ENCODE measurements around the gene SGSH. TPM values are rescaled to one million over a fixed set of nuclear protein-coding genes. Genes with fewer than 3 reads are reported as not detected.
"Not testable (repeated sequence)": the region's sequence is repeated elsewhere in the genome, so short reads cannot be mapped to it uniquely, and the experiment has no call there.

SGSH gene
- total RNA-seq (2014; rRNA removed; shearing (Covaris generic)) = 21.5 and 30.4 TPM in 2 replicates
- 55.3 and 74.8 TPM in 2 replicates for polyA plus RNA-seq (2015; cell fraction: cytosol; rRNA removed)
- polyA plus RNA-seq (2015; cell fraction: nucleus; rRNA removed) = 227 and 283 TPM in 2 replicates

DNA sequence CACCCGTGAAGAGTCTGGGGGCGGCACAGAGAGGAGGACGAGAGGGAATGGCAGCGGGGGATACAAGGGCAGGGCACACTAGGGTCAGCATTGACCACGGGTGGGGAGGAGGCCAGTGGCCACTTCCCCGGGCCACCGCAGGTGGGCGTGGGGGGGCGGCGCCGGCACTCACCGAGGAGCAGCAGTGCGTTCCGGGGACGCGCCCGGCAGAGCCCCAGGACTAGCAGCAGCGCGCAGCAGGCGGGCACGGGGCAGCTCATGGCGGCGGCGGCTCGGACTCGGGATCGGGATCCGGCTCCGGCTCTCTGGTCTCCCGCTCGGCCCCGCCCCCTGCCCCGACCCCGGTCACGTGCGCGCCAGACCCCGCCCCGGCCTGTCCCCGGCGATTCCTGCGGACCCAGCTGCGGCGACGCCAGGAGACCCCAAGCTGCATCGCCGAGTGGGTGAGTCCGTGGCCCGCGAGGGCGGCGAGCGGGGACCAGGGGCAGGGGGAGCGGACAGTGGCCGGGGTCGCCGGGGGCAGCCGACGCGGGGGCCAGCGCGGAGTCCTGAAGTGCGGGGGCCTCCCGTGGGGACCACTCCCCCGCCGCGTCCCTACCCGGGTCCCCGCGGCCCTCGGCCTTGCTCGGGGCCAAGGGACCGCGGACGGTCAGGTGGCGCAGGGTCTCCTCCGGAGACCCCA is at the start of gene SGSH, which contains the start of gene SLC26A11:
Gene SGSH (minus strand): TSS at position 280 of the 682 bp plus-strand sequence. CDS start 20 bp downstream, at position 260.
Gene SLC26A11 (plus strand): TSS at position 374 of the 682 bp plus-strand sequence. CDS start 1,134 bp downstream, outside the sequence.
- peak; percentile 82 for DNase-seq (ENCODE audit: low read depth, low spot score)
- in situ Hi-C loops (cut with HindIII; ENCODE audit: low pct_unique_long_range_greater_than_20kb, low sequenced_read_pairs) = no loop called here

- no peak for DNase-seq (ENCODE audit: low read depth, low spot score)
- in situ Hi-C loops (cut with HindIII; ENCODE audit: low pct_unique_long_range_greater_than_20kb, low sequenced_read_pairs) = no loop called here
Measured at GRCh38 chr17:80269405-80269807, 49.3 kb upstream of the SGSH start.

GRCh38 chr17:80268427-80268826 is 48.3 kb upstream of the SGSH start:
- DNase-seq (ENCODE audit: low read depth, low spot score) = no peak

GRCh38 chr17:80267391-80267790 is 47.3 kb upstream of the SGSH start:
- DNase-seq (ENCODE audit: low read depth, low spot score) = no peak
- in situ Hi-C loops (cut with HindIII; ENCODE audit: low pct_unique_long_range_greater_than_20kb, low sequenced_read_pairs) = no loop called here

More at GRCh38 chr17:80268427-80268826, 48.3 kb upstream of the SGSH start:
- in situ Hi-C loops (cut with HindIII; ENCODE audit: low pct_unique_long_range_greater_than_20kb, low sequenced_read_pairs) = no loop called here

- in situ Hi-C loops (cut with HindIII; ENCODE audit: low pct_unique_long_range_greater_than_20kb, low sequenced_read_pairs) = no loop called here
Measured at GRCh38 chr17:80265205-80266068, 45.3 kb upstream of the SGSH start.

DNA sequence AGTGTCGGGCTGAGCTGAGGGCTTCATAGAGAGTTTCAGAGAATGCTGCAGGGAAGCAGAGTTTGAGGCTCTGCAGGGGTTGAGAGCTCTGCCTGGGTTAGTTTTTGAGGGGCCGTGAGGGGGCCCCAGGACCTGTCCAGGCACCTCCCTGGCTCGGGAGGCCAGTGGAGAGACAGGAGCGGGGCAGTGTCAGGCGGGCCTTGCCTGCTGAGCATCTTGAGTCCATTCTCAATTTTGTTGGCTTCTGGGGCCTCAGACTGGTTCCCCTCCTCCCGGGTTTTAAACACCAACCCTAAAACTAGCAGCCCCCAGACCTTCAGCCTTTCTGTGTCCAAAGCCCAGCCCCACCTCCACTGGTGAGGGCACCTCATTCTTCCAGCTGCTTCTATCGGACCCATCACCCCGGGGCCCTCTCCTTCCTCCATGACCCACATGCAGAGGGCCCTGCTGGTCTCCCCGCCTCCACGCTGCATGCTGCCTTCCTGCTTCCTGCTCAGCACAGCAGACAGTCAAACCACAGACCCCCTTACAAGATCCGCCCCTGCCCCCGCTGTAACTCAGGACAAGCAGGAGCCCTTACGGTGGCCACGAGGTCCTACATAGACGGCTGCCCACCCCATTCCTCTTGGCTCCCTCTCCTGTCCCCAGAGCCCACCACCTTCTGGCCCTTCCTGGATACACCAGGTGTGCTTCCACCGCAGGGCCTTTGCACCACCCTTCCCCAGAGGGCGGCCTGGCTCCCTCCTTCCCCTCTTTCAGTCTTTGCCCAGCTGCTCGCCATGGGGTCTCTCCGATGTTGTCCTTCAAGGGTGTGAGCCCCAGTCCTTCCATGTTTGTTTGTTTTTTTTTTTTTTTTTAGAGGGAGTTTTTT is 44.3 kb upstream of the SGSH start:
- no peak for DNase-seq (ENCODE audit: low read depth, low spot score)
- in situ Hi-C loops (cut with HindIII; ENCODE audit: low pct_unique_long_range_greater_than_20kb, low sequenced_read_pairs) = no loop called here

More at GRCh38 chr17:80265205-80266068, 45.3 kb upstream of the SGSH start:
- no peak for DNase-seq (ENCODE audit: low read depth, low spot score)

GRCh38 chr17:80263253-80264204 is 43.4 kb upstream of the SGSH start:
- DNase-seq (ENCODE audit: low read depth, low spot score) = peak; percentile 86
- in situ Hi-C loops (cut with HindIII; ENCODE audit: low pct_unique_long_range_greater_than_20kb, low sequenced_read_pairs) = no loop called here

DNA sequence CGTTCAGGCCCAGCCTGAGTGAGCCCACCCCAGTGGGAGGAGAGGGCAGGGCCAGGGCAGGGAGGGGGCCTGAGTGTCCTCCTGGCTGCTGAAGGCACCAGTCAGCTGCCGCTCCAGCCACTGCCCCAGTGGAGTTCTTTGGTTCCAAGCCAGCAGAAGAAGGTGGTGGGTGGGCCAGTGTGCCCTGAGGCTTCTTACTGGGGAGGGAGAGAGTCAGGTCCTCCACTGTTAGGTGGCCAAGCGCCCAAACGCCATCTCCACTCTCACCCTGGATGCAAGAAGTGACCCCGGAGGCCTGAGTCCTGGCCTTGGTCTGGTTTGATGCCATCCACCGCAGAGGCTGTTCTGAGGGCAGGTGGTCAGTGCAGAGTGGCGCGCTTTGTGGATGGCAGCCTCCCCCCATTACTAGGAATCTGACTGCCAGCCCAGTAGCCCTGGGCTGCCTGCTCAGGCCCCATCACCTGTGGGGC is 42.7 kb upstream of the SGSH start:
- in situ Hi-C loops (cut with HindIII; ENCODE audit: low pct_unique_long_range_greater_than_20kb, low sequenced_read_pairs) = no loop called here
- no peak for DNase-seq (ENCODE audit: low read depth, low spot score)

DNA sequence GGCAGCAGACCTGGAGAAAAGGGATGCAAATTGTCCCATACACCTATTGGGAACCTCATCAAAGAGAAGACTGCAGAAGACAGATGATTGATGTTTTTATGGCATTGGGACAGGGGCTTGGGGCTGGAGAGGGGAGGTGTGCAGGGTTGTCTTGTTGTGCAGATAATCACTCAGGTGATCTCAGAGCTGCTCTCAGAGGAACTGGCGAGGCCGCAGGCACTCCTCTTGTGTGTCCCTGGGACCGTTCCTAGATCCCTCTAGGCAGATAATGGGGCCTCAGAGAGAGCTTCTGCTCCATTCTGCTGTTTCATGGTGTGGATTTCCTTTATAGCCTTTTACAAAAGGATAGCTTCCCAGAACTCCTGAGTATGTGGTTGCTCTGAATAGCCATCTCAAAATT is 42.2 kb upstream of the SGSH start:
- in situ Hi-C loops (cut with HindIII; ENCODE audit: low pct_unique_long_range_greater_than_20kb, low sequenced_read_pairs) = no loop called here
- DNase-seq (ENCODE audit: low read depth, low spot score) = no peak

DNA sequence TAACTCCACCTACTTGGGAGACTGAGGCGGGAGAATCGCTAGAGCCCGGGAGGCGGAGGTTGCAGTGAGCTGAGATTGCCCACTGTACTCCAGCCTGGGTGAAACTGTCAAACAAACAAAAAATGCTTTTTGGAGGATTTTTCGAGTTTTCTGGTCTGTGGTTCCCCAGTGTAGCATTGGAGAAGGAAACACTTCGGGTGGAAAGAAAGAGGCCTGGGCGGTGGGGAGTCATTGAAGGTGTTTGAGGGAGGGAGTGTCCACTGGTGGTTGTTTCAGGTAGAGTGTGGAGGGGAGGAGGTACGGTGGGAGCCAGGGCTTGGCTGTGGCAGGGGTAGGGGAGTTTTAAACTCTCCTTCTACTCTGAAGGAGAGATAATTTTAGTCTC is 41.8 kb upstream of the SGSH start:
- no peak for DNase-seq (ENCODE audit: low read depth, low spot score)
- in situ Hi-C loops (cut with HindIII; ENCODE audit: low pct_unique_long_range_greater_than_20kb, low sequenced_read_pairs) = no loop called here

DNA sequence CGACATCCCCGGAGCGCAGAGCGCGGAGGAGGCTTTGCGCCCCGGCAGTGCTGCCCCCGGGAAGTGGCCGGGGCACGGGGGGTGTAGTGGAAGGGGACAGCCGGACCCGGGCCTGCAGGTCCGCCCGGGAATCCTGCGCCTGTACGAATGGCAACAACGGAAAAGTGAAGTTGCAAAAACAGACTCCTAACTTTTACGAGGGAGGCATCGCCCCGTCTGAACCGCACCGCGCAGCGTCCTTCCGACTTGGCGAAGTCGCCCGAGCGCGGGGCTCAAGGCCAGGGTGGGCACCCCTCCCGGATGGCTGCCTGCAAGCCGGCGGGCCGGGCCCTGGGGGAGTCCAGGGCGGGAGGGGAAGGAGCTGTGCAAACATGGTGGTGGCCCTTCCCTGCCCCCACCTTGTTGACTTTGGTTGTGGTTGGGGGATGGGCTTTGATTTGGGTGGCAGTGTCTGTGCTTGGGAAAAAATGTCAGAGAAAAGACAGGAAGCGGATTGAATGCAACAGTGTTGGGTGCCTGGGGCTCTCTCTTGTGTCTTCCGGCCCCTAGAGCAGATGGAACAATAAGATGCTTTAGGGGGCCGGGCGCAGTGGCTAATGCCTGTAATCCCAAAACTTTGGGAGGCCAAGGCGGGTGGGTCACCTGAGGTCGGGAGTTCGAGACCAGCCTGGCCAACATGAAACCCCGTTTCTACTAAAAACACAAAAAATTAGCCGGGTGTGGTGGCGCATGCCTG is 41.2 kb upstream of the SGSH start:
- peak; percentile 93 for DNase-seq (ENCODE audit: low read depth, low spot score)
- in situ Hi-C loops (cut with HindIII; ENCODE audit: low pct_unique_long_range_greater_than_20kb, low sequenced_read_pairs) = no loop called here

GRCh38 chr17:80260791-80261158 is 40.6 kb upstream of the SGSH start, which contains the start of gene RNF213:
Gene RNF213, plus strand, starts transcription at chr17:80260852. Its CDS starts 2,830 bp downstream, at chr17:80263682.
- in situ Hi-C loops (cut with HindIII; ENCODE audit: low pct_unique_long_range_greater_than_20kb, low sequenced_read_pairs) = no loop called here
- peak; percentile 61 for DNase-seq (ENCODE audit: low read depth, low spot score)

DNA sequence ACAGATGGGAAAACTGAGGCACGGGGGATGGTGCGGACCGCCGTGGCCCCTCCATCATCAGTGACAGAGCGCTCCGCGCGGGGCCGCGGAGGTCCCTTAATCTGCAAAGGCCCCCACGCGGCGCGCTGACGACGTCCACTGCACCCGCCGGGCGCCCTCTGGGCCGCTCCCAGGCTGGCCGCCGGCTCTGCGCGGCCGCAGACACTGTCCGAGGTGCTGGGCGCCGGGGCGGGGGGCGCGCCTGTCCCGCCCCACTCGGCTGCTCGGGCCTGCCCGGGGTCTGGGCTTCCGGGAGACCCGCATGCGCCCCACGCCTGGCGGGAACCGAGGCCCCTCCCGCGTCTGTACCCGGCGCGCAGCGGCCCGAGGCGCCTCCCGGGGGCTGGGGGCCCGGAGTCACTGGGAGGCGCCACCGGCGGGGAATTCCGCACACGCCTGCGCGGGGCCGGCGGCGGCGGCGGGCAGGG is 40.0 kb upstream of the SGSH start:
- in situ Hi-C loops (cut with HindIII; ENCODE audit: low pct_unique_long_range_greater_than_20kb, low sequenced_read_pairs) = no loop called here
- peak; percentile 65 for DNase-seq (ENCODE audit: low read depth, low spot score)

GRCh38 chr17:80259457-80260068 is 39.4 kb upstream of the SGSH start:
- no peak for DNase-seq (ENCODE audit: low read depth, low spot score)
- in situ Hi-C loops (cut with HindIII; ENCODE audit: low pct_unique_long_range_greater_than_20kb, low sequenced_read_pairs) = no loop called here

DNA sequence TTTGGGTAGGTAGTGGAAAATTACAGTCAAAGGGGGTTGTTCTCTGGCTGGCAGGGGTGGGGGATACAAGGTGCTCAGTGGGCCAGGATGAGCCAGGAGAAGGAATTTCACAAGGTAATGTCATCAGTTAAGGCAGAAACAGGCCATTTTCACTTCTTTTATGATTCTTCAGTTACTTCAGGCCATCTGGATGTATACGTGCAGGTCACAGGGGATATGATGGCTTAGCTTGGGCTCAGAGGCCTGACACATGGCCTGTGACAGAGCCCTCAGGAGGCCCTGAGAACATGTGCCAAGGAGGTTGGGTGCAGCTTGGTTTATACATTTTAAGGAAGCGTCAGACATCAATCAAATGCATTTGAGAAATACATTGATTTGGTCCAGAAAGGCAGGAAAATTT is 38.2 kb upstream of the SGSH start:
- DNase-seq (ENCODE audit: low read depth, low spot score); in situ Hi-C loops (cut with HindIII; ENCODE audit: low pct_unique_long_range_greater_than_20kb, low sequenced_read_pairs): not testable (repeated sequence)

Measured in SK-MEL-5 (cell line).